IPS DF 6.9 (cell line): ENCODE data around the gene INPP5D.

Experiments
- DNase-seq: peaks from one replicate; pipeline ENCODE4 v3.0.0-alpha.2; 2013; ENCODE audit warnings: low read depth, low spot score
- H3K27ac ChIP-seq: one replicate; pipeline ENCODE4 v1.5.1; 2013; ENCODE audit warnings: low read length, control low read depth
- H3K27me3 ChIP-seq: 2 replicates; pipeline ENCODE4 v1.6.1; 2013; ENCODE audit warnings: mild to moderate bottlenecking, low read length; ENCODE audit not compliant: control insufficient read depth, insufficient read depth
- H3K36me3 ChIP-seq: 2 replicates; pipeline ENCODE4 v1.6.1; 2013; ENCODE audit warnings: low read length; ENCODE audit not compliant: control insufficient read depth, insufficient read depth
- H3K4me1 ChIP-seq: 2 replicates; pipeline ENCODE4 v1.6.1; 2013; ENCODE audit warnings: low read length; ENCODE audit not compliant: control insufficient read depth, insufficient read depth
- H3K4me3 ChIP-seq: 2 replicates; pipeline ENCODE4 v1.5.1; 2013; ENCODE audit warnings: mild to moderate bottlenecking, low read length
- H3K9me3 ChIP-seq: 2 replicates; pipeline ENCODE4 v1.6.1; 2013; ENCODE audit warnings: low read length, inconsistent platforms; ENCODE audit not compliant: control insufficient read depth, insufficient read depth
- WGBS: extraction: QIAGEN DNeasy Blood & Tissue Kit; methylation state at CpG from one replicate; pipeline ENCODE4 v1.1.7; 2013; ENCODE audit warnings: mixed read lengths, missing lambda C conversion rate; ENCODE audit not compliant: insufficient read length, insufficient coverage; 5-methylcytosine and 5-hydroxymethylcytosine counted together

INPP5D gene

DNA sequence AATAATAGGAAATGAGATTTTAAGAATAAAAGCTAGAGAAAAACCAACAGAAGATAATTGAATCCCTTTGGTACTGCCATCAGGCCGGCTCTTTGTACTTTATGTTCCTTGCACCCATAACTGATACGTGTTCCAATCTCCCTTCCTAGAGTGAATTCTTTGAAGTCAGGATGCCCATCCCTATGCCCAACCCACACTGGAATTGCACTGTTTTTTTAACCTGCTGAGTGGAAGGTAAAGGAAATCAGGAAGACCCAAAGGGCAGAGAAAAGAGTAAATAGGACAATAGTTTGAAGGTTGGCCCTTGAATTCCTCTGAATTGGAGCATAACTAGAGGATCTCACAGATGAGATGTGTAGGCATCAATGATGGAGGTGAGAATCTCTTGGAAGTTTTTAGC, 187.0 kb downstream of the INPP5D start:
- H3K36me3 ChIP-seq: no peaks in the 10 kb centered on the region
- no peak overlapping the region for H3K4me3 ChIP-seq
- no peaks in the 10 kb centered on the region for H3K27me3 ChIP-seq
- no peak overlapping the region for H3K27ac ChIP-seq
- no peak for DNase-seq
- no peaks in the 10 kb centered on the region; the same call in 1 of the 2 replicates for H3K9me3 ChIP-seq
- H3K4me1 ChIP-seq: no peaks in the 10 kb centered on the region
- WGBS: no CpG with 5 or more reads among the region's 2 CpGs

DNA sequence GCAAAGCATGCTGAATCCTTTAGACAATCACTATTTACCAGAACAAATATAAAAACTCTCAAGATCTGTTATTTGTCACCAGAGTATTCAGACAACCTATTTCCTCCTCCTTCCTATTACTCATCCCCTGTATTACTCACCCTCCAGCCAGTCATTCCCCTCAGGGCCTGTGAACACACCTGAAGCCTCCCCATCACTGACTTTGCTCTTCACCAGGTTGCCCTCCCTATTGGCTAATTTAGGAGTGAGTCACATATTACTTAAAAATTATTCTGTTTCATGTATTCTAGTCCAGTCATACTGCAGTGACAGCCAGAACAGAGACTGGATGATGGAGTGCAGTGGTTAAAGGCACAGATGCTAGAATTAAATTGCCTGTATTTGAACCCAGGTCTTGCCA, 187.6 kb downstream of the INPP5D start:
- Histone ChIP-seq H3K27me3 (no peaks in the 10 kb centered on the region), H3K27ac (no peak overlapping the region), H3K36me3 (no peaks in the 10 kb centered on the region), H3K9me3 (no peaks in the 10 kb centered on the region; the same call in 1 of the 2 replicates), H3K4me3 (no peak overlapping the region), H3K4me1 (no peaks in the 10 kb centered on the region)
- no peak for DNase-seq

DNA sequence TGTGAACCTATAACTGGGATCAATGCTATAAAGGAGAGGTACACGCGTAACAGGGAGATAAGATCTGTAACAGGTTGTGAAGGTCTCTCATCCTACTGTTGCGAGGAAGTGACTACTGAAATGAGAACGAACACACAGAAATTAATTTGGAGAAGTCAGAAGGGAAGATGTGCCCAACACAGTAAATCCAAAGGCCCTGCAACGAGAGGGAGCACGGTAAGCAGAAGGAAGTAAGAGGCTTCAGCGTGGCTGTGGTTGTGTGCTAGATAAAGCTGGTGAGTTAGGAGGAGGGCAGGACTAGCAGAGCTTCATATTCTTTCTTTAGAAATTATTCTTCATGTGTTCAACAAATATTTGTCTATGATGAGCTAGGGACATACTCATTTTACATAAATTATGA, 188.9 kb downstream of the INPP5D start:
- Histone ChIP-seq H3K9me3 (no peaks in the 10 kb centered on the region; the same call in 1 of the 2 replicates), H3K4me3 (no peak overlapping the region), H3K27me3 (no peaks in the 10 kb centered on the region), H3K4me1 (no peaks in the 10 kb centered on the region), H3K36me3 (no peaks in the 10 kb centered on the region; the same call in 1 of the 2 replicates), H3K27ac (no peak overlapping the region)
- no peak for DNase-seq
- WGBS: no CpG with 5 or more reads among the region's 7 CpGs

DNA sequence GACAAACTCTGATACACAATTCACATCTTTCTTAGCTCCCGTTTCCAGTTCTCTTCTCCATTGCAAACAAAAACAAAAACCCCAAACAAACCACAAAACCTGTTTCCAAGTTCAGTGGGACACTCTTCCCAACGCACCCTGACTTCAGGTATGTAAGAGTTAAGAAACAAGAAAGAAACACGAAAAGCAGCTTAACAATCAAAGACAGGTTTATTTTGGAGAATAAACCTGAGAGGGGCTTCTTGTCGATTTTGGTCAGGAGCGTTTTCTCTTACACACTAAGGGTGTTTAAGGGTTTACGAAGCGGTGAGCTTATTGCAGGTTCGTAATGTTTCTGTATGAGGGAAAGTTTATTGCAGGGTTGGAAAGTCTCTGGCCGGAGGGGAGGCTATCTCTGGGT, 190.4 kb downstream of the INPP5D start:
- WGBS: no CpG with 5 or more reads among the region's 9 CpGs
- Histone ChIP-seq H3K27me3 (no peaks in the 10 kb centered on the region), H3K4me3 (no peak overlapping the region), H3K36me3 (no peaks in the 10 kb centered on the region; the same call in 1 of the 2 replicates), H3K4me1 (no peaks in the 10 kb centered on the region), H3K9me3 (no peaks in the 10 kb centered on the region; the same call in 1 of the 2 replicates), H3K27ac (no peak overlapping the region)
- DNase-seq: no peak

DNA sequence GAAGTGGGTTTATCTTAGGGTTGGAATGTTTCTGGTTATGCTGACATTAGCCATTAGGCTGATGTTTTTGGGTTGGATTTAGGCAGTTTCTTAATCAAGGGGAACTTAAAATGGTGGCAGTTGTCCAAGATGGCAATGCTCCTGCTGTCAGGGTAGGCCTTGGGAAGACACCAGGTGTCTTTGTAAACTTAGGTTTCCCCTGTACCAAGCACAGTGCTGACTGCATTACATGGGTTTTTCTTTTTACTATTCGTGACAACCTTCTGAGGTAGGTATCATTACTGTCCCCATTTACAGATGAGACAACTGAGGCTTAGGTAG, 190.8 kb downstream of the INPP5D start:
- Histone ChIP-seq H3K9me3 (no peaks in the 10 kb centered on the region; the same call in 1 of the 2 replicates), H3K27ac (no peak overlapping the region), H3K4me1 (no peaks in the 10 kb centered on the region), H3K27me3 (no peaks in the 10 kb centered on the region), H3K36me3 (no peaks in the 10 kb centered on the region; the same call in 1 of the 2 replicates), H3K4me3 (no peak overlapping the region)
- DNase-seq: no peak
- no CpG with 5 or more reads among the region's 1 CpG for WGBS

DNA sequence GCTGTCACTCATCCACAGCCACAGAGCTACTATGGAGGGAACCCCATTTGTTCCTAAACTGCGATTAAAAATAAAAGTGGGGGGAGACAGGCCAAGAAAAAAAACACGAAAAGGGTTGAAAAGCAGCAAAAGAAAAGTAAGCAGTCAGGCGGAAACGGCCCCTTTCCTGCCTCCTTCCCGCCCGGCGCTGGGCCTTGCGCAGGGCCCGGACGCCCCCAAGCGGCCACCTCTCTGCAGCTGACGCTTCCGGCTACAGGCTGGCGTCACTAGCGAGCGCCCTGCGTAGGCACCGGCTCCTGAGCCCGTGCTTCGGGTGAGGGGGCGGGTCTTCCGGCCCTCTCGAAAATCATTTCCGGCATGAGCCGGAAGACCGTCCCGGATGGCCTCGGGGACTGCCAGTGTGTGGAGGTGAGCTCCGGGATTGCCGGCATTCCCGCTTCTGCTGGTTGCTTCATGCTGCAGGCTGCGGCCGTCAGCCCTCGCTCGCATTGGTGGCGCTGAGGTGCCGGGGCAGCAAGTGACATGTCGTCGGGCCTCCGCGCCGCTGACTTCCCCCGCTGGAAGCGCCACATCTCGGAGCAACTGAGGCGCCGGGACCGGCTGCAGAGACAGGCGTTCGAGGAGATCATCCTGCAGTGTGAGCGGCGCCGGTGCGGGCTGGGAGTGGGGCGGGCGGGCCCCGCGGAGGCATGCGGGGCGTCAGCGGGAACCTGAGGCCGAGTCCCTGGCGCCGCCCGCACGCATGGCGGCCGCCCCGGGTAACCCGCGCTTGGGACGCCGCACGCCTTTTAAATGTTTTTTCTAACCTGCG, 191.4 kb downstream of the INPP5D start, which contains the start of gene ATG16L1:
Gene ATG16L1 (plus strand): TSS at position 368 of the 811 bp plus-strand sequence. CDS start 155 bp downstream, at position 523.
- H3K27ac ChIP-seq: no peak within 1 kb of the TSS
- no CpG with 5 or more reads among the region's 75 CpGs for WGBS

DNA sequence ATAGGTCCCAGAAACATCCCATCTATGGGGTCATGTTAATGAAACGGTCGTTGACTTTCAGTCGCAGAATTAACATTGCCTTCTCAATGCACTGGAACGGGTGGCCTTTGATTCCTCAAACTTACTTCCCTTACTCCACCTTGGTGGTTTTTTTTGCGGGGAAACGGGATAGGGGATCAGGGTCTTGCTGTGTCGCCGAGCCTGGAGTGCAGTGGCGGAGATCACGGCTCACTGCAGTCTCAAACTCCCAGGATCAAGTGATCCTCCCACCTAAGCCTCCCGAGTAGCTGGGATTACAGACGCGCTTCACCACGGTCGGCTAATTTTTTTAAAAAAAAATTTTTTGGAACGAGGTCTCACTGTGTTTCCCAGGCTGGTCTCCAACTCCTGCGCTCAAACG, 192.1 kb downstream of the INPP5D start:
- no CpG with 5 or more reads among the region's 18 CpGs for WGBS
- Histone ChIP-seq H3K4me1 (no peaks in the 10 kb centered on the region), H3K9me3 (no peaks in the 10 kb centered on the region; the same call in 1 of the 2 replicates), H3K27ac (no peak overlapping the region), H3K36me3 (no peaks in the 10 kb centered on the region; the same call in 1 of the 2 replicates), H3K4me3 (peak overlapping the region; percentile 91; the same call in 1 of the 2 replicates), H3K27me3 (no peaks in the 10 kb centered on the region)
- DNase-seq: no peak

More for the DNA sequence above, 191.4 kb downstream of the INPP5D start, which contains the start of gene ATG16L1:
- H3K4me1 ChIP-seq: no peaks in the 10 kb centered on the region
- peak; percentile 79 for DNase-seq
- H3K36me3 ChIP-seq: no peaks in the 10 kb centered on the region; the same call in 1 of the 2 replicates
- no peaks in the 10 kb centered on the region; the same call in 1 of the 2 replicates for H3K9me3 ChIP-seq
- peak within 1 kb of the TSS; percentile 91 for H3K4me3 ChIP-seq
- no peaks in the 10 kb centered on the region for H3K27me3 ChIP-seq

DNA sequence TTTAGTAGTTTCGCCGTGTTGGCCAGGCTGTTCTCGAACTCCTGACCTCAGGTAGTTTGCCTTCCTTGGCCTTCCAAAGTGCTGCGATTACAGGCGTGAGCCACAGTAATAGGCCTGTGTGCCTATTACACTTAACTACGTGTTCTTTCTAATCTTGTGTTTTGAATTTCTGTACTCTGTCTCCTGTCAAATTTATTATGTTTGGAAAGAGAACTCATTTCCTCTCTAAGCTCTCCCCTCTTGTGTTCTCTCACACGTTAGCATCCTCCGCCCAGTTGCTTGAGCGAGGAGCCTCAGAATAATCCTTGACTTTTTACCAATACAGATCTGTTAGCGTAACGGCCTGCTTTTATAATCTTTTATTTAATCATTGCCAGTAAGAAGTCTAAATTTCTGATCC, 195.0 kb downstream of the INPP5D start:
- H3K27me3 ChIP-seq: no peaks in the 10 kb centered on the region; the same call in 1 of the 2 replicates
- no peak overlapping the region for H3K4me3 ChIP-seq
- WGBS: no CpG with 5 or more reads among the region's 11 CpGs
- no peaks in the 10 kb centered on the region; the same call in 1 of the 2 replicates for H3K9me3 ChIP-seq
- H3K36me3 ChIP-seq: no peaks in the 10 kb centered on the region; the same call in 1 of the 2 replicates
- H3K4me1 ChIP-seq: no peaks in the 10 kb centered on the region
- no peak for DNase-seq
- no peak overlapping the region for H3K27ac ChIP-seq

DNA sequence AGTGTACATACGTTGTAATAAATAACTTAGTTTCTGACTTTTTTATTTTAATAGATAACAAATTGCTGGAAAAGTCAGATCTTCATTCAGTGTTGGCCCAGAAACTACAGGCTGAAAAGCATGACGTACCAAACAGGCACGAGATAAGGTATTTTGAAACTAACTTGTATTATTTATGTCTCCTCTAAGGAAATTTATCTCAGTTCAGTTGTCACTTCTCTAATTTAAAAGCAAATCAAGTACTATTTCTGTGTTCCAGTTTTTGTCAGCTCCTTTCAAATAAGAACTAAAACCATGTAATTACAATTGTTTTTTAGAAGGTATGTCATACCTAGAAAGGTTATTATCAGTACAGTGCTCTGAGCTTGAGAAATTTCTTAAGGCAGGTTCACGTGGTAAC, 195.9 kb downstream of the INPP5D start:
- no peak overlapping the region for H3K4me3 ChIP-seq
- H3K9me3 ChIP-seq: no peaks in the 10 kb centered on the region
- no peak overlapping the region for H3K27ac ChIP-seq
- no peaks in the 10 kb centered on the region; the same call in 1 of the 2 replicates for H3K36me3 ChIP-seq
- no CpG with 5 or more reads among the region's 4 CpGs for WGBS
- DNase-seq: no peak
- H3K27me3 ChIP-seq: no peaks in the 10 kb centered on the region; the same call in 1 of the 2 replicates
- H3K4me1 ChIP-seq: no peaks in the 10 kb centered on the region
